Small intestine (tissue), 7 donors: ENCODE data around the gene DDIAS. TPM values are rescaled to one million over a fixed set of nuclear protein-coding genes. Genes with fewer than 3 reads are reported as not detected.

Experiments
- DNase-seq, 2 donors: peaks; one replicate each; pipeline versions ENCODE4 v3.0.0 to v3.0.0-alpha.2; 2013
- FAIRE-seq: peaks from 2 replicates; lab custom pipeline; 2012; peaks lifted over from hg19 to GRCh38; lab: Jason Lieb, UNC
- H3K27ac ChIP-seq, 3 donors: one replicate each; pipeline ENCODE4 v1.5.1; 2013; ENCODE audit warnings: low read length in 2 of 3, mild to moderate bottlenecking in 2 of 3, control low read depth in 1 of 3, inconsistent platforms in 1 of 3, low read depth in 1 of 3, moderate library complexity in 1 of 3
- H3K27me3 ChIP-seq, 3 donors: one replicate each; pipeline ENCODE4 v1.6.1; 2013; ENCODE audit warnings: low read length in 3 of 3, inconsistent platforms in 1 of 3; ENCODE audit not compliant: control insufficient read depth in 3 of 3, insufficient read depth in 3 of 3
- H3K36me3 ChIP-seq, 3 donors: one replicate each; pipeline ENCODE4 v1.6.1; 2013; ENCODE audit warnings: low read length in 3 of 3, inconsistent platforms in 1 of 3, low read depth in 1 of 3, mild to moderate bottlenecking in 1 of 3, moderate library complexity in 1 of 3; ENCODE audit not compliant: control insufficient read depth in 3 of 3, insufficient read depth in 2 of 3
- H3K4me1 ChIP-seq, 3 donors: one replicate each; pipeline ENCODE4 v1.6.1; 2013; ENCODE audit warnings: low read length in 2 of 3, inconsistent platforms in 1 of 3, low read depth in 1 of 3, mild to moderate bottlenecking in 1 of 3, moderate library complexity in 1 of 3; ENCODE audit not compliant: control insufficient read depth in 3 of 3, insufficient read depth in 2 of 3
- H3K4me3 ChIP-seq, 3 donors: one replicate each; pipeline ENCODE4 v1.5.1; 2013; ENCODE audit warnings: low read length in 3 of 3, control low read depth in 1 of 3, inconsistent platforms in 1 of 3, low read depth in 1 of 3, mild to moderate bottlenecking in 1 of 3, moderate library complexity in 1 of 3
- H3K9me3 ChIP-seq, 2 donors: one replicate each; pipeline ENCODE4 v1.6.1; 2013; ENCODE audit warnings: low read depth in 1 of 2, low read length in 1 of 2; ENCODE audit not compliant: control insufficient read depth in 2 of 2, insufficient read depth in 1 of 2
- WGBS, 3 donors: extraction: QIAGEN DNeasy Blood & Tissue Kit; methylation state at CpG; one replicate each; pipeline ENCODE4 v1.1.7; 2013; 5-methylcytosine and 5-hydroxymethylcytosine counted together
- polyA plus RNA-seq, 4 donors: library from polyadenylated mRNA; stranded (reverse) in 3 of 4; unstranded in 1 of 4; fragments of 200-250 nt in 3 of 4; fragments of 120-200 nt in 1 of 4; gene quantifications; one replicate each; pipeline versions ENCODE4 v1.2.1 to v1.2.3, GENCODE V29; 2013
- donor health status: healthy with polysubstance abuse.
- donor health status: control.
- donor health status: control.
- donor health status: Bipolar disorder and iron deficiency.
- donor health status: healthy.

The DDIAS gene
- polyA plus RNA-seq, 4 donors: 0.45 to 2.6 (median 2.1) TPM; not detected in 1

DNA sequence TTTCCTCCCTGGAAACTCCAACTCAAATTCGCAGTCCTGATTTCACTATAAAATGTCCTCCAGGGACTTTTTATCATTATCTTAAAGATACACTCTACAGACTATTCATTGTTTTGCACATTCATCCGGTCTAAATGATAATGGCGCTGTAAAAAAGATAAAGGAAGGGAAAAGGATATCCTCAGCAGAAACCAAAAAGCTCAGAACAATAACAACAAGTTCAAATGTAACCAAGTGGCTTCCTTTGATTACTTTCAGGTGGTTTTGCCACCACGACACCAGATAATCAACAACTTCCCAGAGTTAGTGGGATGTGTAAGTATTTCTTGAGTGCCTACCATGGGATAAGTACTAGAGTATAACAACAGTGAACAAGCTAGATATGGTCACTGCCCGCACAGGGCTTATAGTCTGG, 27.6 kb upstream of the DDIAS start:
- whole genome bisulfite sequencing, 3 donors: 63 to 66% (median 65%) methylated on average over 5 of the region's 5 CpGs
- no peak overlapping the region for H3K27ac ChIP-seq
- FAIRE-seq: no peak
- no peak overlapping the region for H3K4me3 ChIP-seq
- peaks cover 0 to 8% of the 10 kb centered on the region in 2 donors for H3K9me3 ChIP-seq
- H3K4me1 ChIP-seq: peaks cover 0 to 3% (median 0%) of the 10 kb centered on the region in 3 donors
- no peak for DNase-seq
- no peaks in the 10 kb centered on the region for H3K27me3 ChIP-seq
- no peaks in the 10 kb centered on the region for H3K36me3 ChIP-seq

DNA sequence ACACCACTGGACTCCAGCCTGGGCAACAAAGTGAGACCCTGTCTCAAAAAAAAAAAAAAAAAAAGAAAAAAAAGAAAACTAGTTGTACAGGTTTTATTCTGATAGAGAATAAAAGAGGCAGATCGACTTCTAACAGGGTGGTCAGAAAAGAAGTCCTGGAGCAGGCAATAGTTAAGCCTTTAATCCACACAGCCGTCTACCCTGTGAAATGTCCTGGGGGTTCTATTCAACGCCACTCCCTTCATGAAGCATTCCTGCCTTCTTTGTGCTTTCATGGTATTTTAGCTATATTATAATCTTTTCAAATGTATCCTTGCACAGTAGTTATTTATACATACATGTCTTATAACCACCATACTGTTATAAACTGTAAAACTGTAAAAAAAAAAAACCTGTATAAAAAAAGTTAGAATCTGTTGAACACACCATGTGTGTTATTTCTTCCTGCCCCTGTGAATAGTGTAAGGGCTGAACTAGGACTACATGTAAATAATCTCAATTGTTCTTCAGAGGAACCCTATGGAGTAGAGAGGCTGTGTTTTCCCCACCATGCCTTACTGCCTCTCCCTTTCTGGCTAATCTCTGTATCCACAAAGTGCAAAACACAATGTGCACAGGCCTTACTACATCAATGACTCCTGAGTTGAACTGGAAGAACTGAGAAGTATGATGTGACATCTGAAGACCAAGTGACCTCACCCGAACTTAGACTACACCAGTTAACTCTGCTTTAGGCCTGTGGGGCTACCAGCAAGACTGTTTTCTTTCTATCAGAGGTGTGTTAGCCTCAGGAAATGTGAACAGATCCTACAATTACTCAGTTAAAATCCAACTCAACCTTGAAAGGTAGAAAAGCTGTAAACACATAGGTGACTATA, 26.7 kb upstream of the DDIAS start:
- Histone ChIP-seq H3K4me1 (peaks cover 0 to 3% (median 0%) of the 10 kb centered on the region in 3 donors), H3K36me3 (no peaks in the 10 kb centered on the region), H3K4me3 (no peak overlapping the region), H3K9me3 (peaks cover 0 to 11% of the 10 kb centered on the region in 2 donors), H3K27me3 (no peaks in the 10 kb centered on the region), H3K27ac (no peak overlapping the region)
- DNase-seq (no peak), FAIRE-seq (no peak)
- WGBS, 3 donors: 84 to 93% (median 91%) methylated on average over 4 of the region's 4 CpGs

DNA sequence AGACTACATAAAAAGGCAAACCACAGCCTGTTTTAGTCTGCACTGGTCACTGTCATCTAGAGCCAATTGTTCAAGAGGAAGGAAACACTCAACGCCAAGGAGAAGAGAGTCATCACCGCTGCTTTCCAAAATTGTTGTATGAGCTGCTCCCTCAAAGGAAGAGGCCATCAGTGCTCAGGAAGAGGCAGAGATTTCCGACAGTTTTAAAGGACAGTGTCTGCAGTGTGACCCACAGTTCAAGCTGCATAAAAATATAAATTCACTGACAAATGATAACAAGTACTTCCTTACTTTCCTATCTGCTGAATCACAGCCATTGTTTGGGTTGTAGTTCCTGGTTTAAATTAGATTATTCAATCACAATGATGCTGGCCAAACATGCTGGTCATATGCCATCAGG, 17.7 kb upstream of the DDIAS start:
- Histone ChIP-seq H3K27me3 (no peaks in the 10 kb centered on the region), H3K9me3 (peaks cover 0 to 15% of the 10 kb centered on the region in 2 donors), H3K27ac (no peak overlapping the region), H3K36me3 (no peaks in the 10 kb centered on the region), H3K4me3 (no peak overlapping the region), H3K4me1 (no peaks in the 10 kb centered on the region)
- DNase-seq (no peak), FAIRE-seq (no peak)
- WGBS, 3 donors: 50 to 81% (median 79%) methylated on average over 3 of the region's 3 CpGs

DNA sequence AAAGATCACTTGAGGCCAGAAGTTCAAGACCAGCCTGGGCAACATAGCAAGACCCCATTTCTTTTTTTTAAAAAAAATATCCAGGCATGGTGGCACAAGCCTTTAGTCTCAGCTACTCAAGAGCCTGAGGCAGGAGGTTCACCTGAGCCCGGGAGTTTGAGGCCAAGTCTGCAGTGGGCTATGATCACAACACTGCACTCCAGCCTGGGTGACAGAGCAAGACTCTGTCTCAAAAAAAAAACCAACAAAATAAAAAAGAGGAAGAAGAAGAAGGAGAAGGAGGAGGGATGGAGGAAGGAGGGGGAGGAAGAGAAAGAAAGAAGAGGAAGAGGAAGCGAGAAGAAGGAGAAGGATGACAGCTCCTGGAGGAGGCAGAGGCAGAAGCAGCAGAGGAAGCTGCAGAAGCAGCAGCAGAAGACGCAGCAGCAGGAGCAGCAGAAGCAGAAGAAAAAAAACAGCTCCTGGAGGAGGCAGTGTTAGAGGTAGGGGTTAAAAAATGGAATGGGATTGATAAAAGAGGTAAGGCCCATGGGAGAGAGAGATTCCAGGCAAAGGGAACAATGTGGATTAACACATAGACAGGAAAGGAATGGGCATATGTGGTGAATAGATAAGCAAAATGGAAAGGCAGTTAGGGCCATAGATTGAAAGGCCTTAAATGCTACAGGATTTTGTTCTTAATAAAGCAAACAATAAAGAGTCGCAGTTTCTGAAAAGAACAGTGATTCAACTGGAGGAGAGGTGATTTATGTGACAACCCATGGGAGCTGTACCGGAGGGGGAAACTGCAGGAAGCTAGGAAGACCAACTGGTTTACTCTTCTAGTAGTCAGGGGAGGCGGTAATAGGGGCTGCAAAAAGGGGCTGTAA, 12.2 kb upstream of the DDIAS start:
- no peak for FAIRE-seq
- Histone ChIP-seq H3K4me1 (no peaks in the 10 kb centered on the region), H3K36me3 (no peaks in the 10 kb centered on the region), H3K27ac (no peak overlapping the region), H3K9me3 (no peaks in the 10 kb centered on the region), H3K4me3 (no peak overlapping the region), H3K27me3 (no peaks in the 10 kb centered on the region)
- WGBS, 3 donors: 62 to 84% (median 78%) methylated on average over 6 of the region's 6 CpGs
- no peak for DNase-seq

DNA sequence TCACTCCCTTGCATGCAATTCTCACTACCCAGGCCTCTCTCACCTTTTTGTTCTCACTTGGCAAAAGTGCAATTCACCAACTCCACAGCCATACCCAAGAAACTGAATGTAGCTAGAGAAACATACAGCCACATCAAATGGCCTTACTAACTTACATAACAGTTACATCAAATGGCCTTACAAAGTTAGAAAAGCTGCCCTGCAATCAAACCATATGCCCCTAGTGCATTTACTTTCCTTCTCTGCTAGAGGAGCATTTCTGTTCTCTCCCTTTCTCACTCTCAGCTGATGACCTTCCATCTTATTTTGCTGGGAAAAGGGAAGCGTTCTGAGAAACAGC, 11.6 kb upstream of the DDIAS start:
- DNase-seq (no peak), FAIRE-seq (no peak)
- Histone ChIP-seq H3K9me3 (no peaks in the 10 kb centered on the region), H3K27ac (no peak overlapping the region), H3K4me3 (no peak overlapping the region), H3K4me1 (no peaks in the 10 kb centered on the region), H3K36me3 (no peaks in the 10 kb centered on the region), H3K27me3 (no peaks in the 10 kb centered on the region)
- WGBS, 3 donors: 87 to 100% (median 93%) methylated on average over 1 of the region's 1 CpG

DNA sequence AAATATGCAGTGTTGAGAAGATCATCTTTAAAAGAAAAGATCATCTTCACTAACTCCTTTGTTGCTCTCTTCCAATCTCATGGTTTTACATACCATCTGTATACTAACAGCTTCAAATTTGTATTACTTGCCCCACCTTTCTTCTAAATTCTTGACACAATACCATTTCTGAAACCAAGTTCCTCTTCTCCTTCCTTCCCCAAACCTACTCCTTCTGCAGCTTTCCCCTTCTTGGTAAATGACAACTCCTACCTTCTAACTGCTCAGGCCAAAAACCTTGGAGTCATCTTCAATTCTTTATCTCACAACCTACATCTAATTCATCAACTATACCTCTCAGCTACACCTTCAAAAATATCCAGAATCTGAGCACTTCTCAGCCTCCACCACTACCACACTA, 10.6 kb upstream of the DDIAS start:
- H3K9me3 ChIP-seq: no peaks in the 10 kb centered on the region
- no peak overlapping the region for H3K4me3 ChIP-seq
- no peak for FAIRE-seq
- no peak for DNase-seq
- H3K36me3 ChIP-seq: no peaks in the 10 kb centered on the region
- peaks cover 0 to 3% (median 0%) of the 10 kb centered on the region in 3 donors for H3K4me1 ChIP-seq
- H3K27me3 ChIP-seq: no peaks in the 10 kb centered on the region
- H3K27ac ChIP-seq: no peak overlapping the region

DNA sequence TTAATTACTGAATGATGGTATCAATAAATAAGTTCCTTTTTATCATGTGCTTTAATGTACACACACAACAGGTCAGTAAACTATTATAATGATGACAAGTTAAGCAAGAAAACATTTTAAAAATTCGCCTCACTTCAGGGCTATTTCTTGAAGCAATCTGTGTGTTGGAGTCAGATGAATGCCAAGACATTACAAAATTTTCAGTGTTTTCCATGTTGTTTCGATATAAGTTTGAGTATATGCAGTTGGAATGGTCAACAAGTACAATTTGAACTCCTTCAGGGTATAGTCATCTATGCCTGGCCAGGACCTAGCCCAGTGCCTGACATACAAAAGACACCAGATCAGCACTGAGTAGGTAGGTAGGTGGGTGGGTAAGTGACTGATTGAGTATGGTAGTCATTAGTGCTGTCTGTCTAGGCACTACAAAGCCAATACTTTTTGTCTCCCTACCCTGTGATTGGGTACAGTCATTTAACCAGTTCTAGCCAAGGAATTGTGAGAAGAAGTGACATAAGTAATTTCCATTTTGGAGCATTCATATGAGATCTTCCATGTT, 8.8 kb upstream of the DDIAS start:
- Histone ChIP-seq H3K4me1 (peaks cover 0 to 4% (median 0%) of the 10 kb centered on the region in 3 donors), H3K27ac (no peak overlapping the region), H3K27me3 (no peaks in the 10 kb centered on the region), H3K9me3 (no peaks in the 10 kb centered on the region), H3K36me3 (no peaks in the 10 kb centered on the region), H3K4me3 (no peak overlapping the region)
- DNase-seq (no peak), FAIRE-seq (no peak)
- 88 to 93% (median 92%) methylated on average over 2 of the region's 2 CpGs for WGBS, 3 donors

DNA sequence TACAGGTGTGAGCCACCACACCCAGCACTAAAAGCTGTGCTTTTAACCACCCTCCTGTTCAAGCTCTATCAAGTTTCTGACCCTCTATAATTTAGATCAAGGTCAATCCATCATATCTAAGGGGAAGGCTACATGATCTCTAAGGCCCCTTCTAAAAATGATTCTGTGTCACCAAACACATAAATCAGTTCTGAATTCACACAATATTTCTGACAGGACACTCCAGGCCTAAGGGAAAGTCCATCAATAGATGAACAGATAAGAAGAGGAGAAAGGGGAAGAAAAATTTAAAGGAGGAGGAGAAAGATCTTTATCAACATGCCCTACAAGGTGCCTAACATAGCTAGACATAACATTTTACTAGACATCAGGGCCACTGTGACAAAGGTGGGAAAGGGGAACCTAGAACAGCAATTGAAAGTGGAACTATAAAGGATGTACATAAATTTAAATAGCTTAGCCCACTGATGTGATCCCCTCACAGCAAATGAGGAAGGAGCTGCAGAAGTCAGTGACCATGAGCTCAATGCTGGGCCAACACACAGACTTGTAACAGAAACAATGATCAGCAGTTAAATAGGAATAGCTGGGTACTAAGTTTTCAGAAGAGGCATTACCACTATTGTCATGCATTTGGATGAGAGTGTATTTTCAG, 6.0 kb upstream of the DDIAS start:
- H3K36me3 ChIP-seq: no peaks in the 10 kb centered on the region
- H3K27me3 ChIP-seq: no peaks in the 10 kb centered on the region
- no peak for DNase-seq
- no peak overlapping the region for H3K27ac ChIP-seq
- H3K9me3 ChIP-seq: no peaks in the 10 kb centered on the region
- H3K4me1 ChIP-seq: peaks cover 0 to 13% (median 5%) of the 10 kb centered on the region in 3 donors
- no peak for FAIRE-seq
- H3K4me3 ChIP-seq: no peak overlapping the region
